ENCODE measurements around the gene CRACR2B.

The CRACR2B gene

GRCh38 chr11:811446-812245 lies 16.1 kb upstream of the CRACR2B start:
- DNase-seq (ENCODE audit: low read depth), result no peak

- DNase-seq (ENCODE audit: low read depth), result no peak
These were observed 15.3 kb upstream of the CRACR2B start for GRCh38 chr11:812390-812789.

- DNase-seq (ENCODE audit: low read depth), result no peak
These were observed 14.7 kb upstream of the CRACR2B start for GRCh38 chr11:813072-813455.

GRCh38 chr11:813456-814096 lies 14.1 kb upstream of the CRACR2B start:
- DNase-seq (ENCODE audit: low read depth), result no peak

- DNase-seq (ENCODE audit: low read depth), result no peak
These were observed 11.9 kb upstream of the CRACR2B start for GRCh38 chr11:815675-816432.

- DNase-seq (ENCODE audit: low read depth), result no peak
These were observed 11.3 kb upstream of the CRACR2B start for GRCh38 chr11:816433-816779.

GRCh38 chr11:818396-819128 lies 9.2 kb upstream of the CRACR2B start, which contains the start of gene PNPLA2:
Gene PNPLA2 (plus strand): TSS chr11:818914. CDS start chr11:819719, 805 bp downstream.
- no peak for DNase-seq (ENCODE audit: low read depth)

- DNase-seq (ENCODE audit: low read depth), result peak; percentile 84
These were observed 8.4 kb upstream of the CRACR2B start for GRCh38 chr11:819129-819931.

- peak; percentile 88 for DNase-seq (ENCODE audit: low read depth)
These were observed 7.6 kb upstream of the CRACR2B start for GRCh38 chr11:819943-820649.

GRCh38 chr11:820655-821511 lies 6.8 kb upstream of the CRACR2B start:
- no peak for DNase-seq (ENCODE audit: low read depth)

- no peak for DNase-seq (ENCODE audit: low read depth)
These were observed 6.0 kb upstream of the CRACR2B start for GRCh38 chr11:821512-822371.

GRCh38 chr11:823441-824291 lies 4.1 kb upstream of the CRACR2B start:
- DNase-seq (ENCODE audit: low read depth), result no peak

GRCh38 chr11:824292-824880 lies 3.3 kb upstream of the CRACR2B start:
- DNase-seq (ENCODE audit: low read depth), result no peak

- DNase-seq (ENCODE audit: low read depth), result no peak
These were observed 2.8 kb upstream of the CRACR2B start for GRCh38 chr11:824942-825341.

- DNase-seq (ENCODE audit: low read depth), result no peak
These were observed 2.1 kb upstream of the CRACR2B start for GRCh38 chr11:825366-826226.

GRCh38 chr11:826227-826621 lies 1.5 kb upstream of the CRACR2B start:
- DNase-seq (ENCODE audit: low read depth), result no peak

GRCh38 chr11:826836-827145 lies 928 bp upstream of the CRACR2B start:
- no peak for DNase-seq (ENCODE audit: low read depth)
